B cell (primary cell): ENCODE measurements around the gene PMM1.
"Not testable (repeated sequence)": the region's sequence is repeated elsewhere in the genome, so short reads cannot be mapped to it uniquely, and the experiment has no call there.

Source experiments
- EZH2 ChIP-seq: IDR thresholded peaks from 2 replicates; pipeline ENCODE4 v1.6.1; 2012; ENCODE audit warnings: borderline replicate concordance, low read depth, mild to moderate bottlenecking, moderate library complexity, low read length; ENCODE audit not compliant: insufficient read depth, poor library complexity, severe bottlenecking
- TF ChIP-seq, protein P1 (sequence below): fragments of 200-600 bp; IDR thresholded peaks from one replicate; pipeline ENCODE4 v1.8.0; 2022; ENCODE audit warnings: antibody characterized with exemption, mild to moderate bottlenecking

- TF ChIP-seq, protein P1, sequence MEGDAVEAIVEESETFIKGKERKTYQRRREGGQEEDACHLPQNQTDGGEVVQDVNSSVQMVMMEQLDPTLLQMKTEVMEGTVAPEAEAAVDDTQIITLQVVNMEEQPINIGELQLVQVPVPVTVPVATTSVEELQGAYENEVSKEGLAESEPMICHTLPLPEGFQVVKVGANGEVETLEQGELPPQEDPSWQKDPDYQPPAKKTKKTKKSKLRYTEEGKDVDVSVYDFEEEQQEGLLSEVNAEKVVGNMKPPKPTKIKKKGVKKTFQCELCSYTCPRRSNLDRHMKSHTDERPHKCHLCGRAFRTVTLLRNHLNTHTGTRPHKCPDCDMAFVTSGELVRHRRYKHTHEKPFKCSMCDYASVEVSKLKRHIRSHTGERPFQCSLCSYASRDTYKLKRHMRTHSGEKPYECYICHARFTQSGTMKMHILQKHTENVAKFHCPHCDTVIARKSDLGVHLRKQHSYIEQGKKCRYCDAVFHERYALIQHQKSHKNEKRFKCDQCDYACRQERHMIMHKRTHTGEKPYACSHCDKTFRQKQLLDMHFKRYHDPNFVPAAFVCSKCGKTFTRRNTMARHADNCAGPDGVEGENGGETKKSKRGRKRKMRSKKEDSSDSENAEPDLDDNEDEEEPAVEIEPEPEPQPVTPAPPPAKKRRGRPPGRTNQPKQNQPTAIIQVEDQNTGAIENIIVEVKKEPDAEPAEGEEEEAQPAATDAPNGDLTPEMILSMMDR = not testable (repeated sequence)
- TF ChIP-seq EZH2 = not testable (repeated sequence)
Observed at GRCh38 chr22:41631115-41631514, 41.5 kb upstream of the PMM1 start.
